NCI-H526 treated with DMSO at 0.1 percent for 48 hours (cell line): Measurements from ENCODE around the gene CLIC4.
A peak's percentile ranks its signal among the peaks of the same experiment; 100 is the strongest.
"Not testable (repeated sequence)": the region's sequence is repeated elsewhere in the genome, so short reads cannot be mapped to it uniquely, and the experiment has no call there.

Experiments
- DNase-seq: peaks from one replicate; lab custom pipeline; 2025; lab: John Stamatoyannopoulos, UW

Gene CLIC4

DNA sequence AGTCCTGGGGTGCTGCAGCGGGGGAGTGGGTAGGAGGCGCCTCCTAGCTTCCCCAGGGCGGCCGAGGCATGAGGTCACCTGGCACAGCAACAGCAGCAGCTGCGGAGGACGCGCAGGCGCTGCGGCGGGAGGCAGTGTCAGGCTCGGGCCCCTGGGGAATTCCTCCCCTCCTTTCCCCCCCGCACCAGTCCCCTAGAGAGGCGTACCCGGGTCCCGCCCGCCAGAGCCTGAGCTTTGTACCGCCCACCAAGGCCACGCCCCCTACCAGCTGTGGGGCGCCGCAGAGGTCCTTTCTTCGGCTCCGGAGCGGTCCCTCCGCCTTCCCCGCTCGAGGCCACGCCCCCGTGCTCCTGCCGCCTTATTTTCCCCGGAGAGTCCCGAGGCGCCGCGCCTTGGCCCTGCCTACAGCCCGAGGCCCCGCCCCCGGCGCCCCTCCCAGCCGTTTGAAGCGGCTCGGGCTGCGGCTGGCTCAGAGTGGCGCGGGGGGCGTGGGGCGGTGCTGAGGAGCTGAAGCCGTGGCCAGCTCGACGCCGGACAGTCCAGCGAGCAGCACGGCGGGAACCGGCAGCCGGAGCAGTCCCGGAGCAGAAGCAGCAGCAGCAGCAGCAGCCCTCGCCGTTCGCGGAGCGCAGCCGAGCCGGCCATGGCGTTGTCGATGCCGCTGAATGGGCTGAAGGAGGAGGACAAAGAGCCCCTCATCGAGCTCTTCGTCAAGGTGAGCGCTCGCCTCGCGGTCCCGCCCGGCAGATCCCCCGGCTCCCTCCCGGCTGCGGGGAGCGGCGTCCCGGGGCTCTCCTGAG, at the start of gene CLIC4:
Gene CLIC4, plus strand, starts transcription at position 537 of the 800 bp plus-strand sequence. Its CDS starts 107 bp downstream, at position 644.
- DNase-seq, result peak; percentile 98

DNA sequence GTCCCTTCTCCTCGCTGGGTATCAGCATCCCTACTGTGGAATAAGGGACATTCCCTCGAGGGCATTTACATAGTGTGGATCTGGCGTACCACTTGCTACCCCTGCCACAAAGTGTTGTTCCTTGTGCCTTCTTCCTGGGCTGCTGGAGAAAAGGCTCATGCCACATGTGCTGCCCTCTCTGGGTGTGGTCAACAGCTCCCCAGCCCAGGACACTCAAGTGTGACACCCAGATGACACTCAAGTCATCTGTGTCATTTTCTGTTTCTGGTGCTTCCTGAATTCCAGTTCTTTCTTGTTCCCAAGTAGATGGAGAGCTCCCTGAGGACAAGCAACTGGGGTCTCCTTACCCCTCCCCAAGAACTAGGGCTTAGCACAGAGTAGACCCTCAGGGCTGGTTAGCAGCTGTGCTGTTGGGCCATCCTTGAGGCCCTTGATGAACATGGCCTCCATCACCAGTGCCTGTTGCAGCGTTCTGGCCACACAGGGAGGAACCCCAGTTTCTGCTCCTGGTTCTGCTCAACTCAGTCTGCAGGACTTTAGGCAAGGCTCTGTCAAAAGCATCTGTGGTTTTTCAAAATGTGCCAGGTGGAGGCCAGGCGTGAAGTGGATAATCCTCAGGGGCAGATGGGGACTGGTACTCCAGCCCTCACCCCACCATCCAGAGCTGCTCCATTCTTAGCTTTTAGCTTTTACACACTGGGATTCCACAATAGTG, 49.0 kb upstream of the CLIC4 start:
- no peak for DNase-seq

DNA sequence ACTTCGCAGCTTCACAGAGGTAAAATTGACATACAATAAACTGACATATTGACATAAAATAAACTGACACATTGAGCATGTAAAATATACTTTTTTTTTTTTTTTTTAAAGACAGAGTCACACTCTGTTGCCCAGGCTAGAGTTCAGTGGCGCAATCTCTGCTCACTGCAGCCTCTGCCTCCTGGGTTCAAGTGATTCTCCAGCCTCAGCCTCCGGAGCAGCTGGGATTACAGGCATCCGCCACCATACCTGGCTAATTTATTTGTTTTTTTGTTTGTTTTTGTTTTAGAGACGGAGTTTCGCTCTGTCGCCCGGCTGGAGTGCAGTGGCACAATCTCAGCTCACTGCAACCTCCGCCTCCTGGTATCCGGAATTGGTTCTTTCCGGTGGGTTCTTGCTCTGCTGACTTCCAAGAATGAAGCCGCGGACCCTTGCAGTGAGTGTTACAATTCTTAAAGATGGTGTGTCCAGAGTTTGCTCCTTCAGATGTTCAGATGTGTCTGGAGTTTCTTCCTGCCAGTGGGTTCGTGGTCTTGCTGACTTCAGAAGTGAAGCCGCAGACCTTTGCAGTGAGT, 48.4 kb upstream of the CLIC4 start:
- DNase-seq, result no peak

DNA sequence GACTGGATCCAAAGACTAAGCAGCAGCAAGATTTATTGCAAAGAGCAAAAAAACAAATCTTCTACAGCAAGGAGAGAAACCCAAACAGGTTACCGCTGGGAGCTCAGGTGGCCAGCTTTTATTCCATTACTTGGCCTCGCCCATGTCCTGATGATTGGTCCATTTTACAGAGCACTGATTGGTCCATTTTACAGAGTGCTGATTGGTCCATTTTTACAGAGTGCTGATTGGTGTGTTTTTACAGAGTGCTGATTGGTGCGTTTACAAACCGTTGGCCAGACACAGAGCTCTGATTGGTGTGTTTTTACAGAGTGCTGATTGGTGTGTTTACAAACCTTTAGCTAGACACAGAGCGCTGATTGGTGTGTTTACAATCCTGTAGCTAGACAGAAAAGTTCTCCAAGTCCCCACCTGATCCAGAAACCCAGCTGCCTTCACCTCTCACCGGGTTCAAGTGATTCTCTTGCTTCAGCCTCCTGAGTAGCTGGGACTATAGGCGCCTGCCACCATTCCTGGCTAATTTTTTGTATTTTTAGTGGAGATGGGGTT, 47.7 kb upstream of the CLIC4 start:
- not testable (repeated sequence) for DNase-seq

DNA sequence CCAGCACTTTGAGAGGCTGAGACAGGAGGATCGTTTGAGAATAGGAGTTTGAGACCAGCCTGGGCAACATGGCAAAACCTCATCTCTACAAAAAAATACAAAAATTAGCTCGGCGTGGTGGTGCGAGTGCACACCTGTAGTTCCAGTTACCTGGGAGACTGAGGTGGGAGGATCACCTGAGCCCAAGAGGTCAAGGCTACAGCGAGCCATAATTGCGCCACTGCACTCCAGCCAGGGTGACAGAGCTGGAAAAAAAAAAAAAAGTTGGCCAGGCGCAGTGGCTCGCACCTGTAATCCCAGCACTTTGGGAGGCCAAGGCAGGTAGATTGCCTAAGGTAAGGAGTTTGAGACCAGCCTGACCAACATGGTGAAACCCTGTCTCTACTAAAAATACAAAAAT, 46.9 kb upstream of the CLIC4 start:
- DNase-seq, result not testable (repeated sequence)

DNA sequence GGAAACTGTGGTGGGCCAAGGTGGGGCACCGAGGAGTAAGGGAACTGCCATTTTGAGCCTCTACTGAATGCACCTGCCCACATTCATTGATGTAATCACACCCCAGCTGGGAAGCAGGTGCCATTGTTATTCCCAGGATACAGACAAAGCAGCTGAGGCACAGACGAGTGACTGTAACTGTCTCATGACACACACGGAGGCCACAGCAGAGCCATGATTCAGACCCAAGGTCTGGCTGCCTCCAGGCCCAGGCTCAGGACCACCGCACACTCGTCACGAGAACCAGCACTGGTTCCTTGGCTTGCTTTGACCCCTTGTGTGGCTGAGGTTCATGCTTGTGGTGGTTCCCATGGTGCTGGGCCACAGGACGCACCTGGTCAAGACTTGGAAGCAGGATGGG, 45.6 kb upstream of the CLIC4 start:
- no peak for DNase-seq

DNA sequence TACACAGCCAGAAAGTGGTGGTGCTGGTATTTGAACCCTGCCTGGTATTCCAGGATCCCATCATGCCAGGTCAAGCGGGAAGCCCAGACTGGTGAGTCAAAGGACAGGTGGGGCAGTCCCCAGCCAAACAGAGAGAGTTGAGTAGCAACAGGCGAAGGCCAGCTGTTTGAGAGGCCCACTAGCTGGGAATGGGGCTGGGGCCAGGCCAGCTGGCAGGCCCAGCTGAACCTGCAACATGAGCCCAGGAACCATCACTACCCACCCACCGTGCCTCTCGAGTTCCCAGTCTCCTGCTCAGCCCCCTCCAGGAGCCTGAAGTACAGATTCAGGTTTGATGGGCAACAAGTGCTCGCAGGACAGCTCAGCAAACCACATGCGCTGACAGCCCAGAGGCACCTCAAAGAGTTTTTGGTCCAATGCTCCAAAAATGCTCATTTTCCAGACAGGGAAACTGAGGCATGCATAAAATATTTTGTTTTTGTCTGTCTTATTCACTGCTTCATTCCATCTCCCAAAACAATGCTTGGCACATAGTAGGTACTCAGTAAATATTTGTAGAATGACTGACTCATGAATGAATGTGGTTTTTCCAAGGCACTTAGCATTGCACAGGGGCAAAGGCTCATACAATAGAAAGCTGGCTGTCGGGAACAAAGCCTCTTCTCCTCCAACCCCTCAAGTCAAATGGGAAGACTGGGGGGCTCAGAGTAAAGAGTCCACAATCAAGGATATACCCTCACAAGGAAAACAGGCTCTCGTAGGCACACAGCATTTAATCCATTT, 42.5 kb upstream of the CLIC4 start:
- DNase-seq, result no peak

DNA sequence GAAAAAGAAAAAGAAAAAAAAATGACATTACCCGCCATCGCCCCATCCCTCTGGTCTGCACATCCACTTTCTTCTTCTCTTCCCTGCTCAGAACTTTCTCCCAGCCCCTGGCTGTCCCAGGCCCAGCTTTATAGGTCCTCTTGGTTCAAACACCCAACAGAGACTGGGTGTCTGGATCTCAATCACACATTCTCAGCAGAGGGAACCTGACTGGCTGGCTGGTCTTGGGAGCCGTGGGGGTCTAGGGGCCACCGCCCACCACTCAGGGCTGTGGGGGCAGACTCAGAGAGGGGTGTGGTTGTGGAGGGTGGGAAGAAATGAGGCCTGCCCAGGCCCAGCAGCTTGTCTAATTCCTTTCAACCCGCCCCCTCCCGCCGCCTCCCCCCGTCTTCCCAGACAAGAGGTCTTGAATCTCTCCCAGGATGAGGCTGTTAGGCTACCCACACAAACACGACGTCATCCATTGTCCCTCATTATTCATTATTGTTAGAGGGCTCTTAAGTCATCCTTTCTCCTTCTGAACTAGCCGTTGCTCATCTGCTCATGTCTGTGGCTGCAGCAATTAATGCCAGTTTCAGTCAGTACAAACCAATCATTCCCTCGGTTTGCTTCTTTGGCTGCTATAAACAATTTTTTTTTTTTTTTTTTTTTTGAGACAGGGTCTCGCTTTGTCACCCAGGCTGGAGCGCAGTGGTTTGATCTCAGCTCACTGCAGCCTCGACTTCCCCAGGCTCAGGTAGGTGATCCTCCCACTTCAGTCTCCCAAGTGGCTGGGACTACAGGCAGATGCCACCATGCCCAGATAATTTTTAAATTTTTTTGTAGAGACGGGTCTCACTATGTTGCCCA, 40.6 kb upstream of the CLIC4 start:
- DNase-seq, result no peak

DNA sequence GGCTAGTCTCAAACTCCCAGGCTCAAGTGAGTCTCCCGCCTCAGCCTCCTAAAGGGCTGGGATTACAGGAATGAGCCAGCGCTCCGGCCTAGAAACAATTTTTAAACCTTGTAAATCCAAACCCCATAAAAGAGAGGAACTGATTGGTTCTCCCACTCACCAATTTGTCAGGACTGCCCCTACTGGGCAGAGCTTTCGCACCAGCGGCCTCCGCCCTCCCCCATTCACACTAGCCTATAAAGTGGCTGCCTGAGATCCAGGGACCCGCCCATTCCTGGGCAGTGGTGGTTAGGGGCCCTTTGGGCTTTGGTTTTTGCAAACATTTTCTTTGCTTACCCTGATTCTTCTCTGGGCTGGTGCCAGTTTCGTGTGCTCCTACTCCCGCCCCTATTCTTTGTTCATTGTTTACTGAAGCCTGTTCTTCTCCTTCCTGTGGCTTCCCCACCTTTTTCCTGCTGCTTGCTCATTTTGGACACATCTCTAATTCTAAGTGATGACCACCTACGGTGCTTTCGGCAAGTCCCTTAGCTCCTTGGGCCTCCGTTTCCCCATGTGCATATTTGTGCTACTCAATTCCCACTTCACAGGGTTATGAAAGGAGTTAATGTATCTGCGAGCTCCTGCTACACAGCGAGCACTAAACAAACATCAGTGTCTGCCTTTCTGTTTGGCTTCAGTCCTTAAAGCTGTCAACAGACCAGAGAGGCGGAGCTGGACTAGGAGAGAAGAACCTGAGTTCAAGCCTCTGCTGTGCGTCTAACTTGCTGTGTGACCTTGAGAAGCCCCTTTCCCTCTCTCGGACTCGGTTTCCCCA, 39.8 kb upstream of the CLIC4 start:
- DNase-seq, result no peak

DNA sequence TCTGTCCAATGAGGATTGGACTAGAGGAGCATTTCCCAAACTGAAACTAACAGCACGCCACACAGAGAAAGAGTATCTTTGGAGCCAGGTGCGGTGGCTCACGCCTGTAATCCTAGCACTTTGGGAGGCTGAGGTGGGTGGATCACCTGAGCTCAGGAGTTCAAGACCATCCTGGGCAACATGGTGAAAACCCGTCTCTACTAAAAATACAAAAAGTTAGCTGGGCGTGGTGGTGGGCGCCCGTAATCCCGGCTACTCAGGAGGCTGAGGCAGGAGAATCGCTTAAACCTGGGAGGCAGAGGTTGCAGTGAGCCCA, 39.2 kb upstream of the CLIC4 start:
- DNase-seq, result not testable (repeated sequence)

DNA sequence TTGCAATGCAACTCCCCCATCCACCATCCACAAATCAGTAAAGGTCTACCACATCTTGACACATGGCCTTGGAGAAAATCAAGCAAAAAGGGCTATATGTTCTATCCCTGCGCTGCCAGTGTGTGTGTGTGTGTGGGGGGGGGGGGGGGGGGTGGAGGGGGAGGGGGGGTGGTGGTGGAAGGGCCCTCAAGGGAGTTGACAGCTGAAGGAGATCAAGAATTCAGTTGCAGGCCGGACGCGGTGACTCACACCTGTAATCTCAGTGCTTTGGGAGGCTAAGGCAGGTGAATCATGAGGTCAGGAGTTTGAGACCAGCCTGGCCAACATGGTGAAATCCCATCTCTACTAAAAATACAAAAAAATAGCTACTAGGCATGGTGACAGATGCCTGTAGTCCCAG, 37.6 kb upstream of the CLIC4 start:
- DNase-seq, result no peak

DNA sequence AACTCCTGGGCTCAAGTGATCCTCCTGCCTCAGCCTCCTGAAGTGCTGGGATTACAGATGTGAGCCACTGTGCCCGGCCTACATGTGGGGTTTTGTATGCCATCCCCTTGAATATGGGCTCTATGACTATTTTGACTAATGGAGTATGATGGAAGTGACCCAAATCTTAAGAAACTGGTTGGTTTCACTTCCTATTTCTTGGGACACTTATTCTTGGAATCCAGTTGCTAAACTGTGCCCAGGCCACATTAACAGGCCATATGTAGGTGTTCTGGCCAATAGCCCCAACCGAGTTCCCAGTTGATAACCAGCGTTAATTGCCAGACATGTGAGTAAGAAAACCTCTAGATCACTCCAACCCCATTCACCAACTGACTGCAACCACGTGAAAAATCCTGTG, 36.3 kb upstream of the CLIC4 start:
- no peak for DNase-seq

DNA sequence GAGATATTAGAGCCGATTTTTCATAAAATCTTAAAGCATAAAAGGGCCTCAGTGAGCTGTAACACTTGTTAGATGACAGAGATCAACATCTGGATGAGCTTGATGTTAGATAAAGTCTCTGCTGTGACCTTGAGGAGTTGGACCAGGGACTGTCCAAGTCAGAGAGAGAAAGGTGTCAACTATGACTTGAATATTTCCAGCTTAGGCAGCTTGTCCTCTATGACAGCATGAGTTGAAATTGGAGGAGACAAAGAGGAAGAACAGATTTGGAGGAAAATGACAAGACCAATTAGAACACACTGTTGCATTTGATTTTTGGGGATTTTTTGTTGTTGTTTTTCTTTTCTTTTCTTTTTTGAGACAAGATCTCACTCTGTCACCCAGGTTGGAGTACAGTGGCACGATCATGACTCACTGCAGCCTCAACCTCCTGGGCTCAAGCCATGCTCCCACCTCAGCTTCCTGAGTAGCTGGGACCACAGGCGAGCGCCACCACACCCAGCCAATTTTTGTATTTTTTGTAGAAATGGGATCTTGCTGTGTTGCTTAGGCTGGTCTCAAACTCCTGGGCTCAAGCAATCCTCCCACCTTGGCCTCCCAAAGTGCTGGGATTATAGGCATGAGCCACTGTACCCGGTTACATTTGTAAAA, 35.3 kb upstream of the CLIC4 start:
- DNase-seq, result no peak

DNA sequence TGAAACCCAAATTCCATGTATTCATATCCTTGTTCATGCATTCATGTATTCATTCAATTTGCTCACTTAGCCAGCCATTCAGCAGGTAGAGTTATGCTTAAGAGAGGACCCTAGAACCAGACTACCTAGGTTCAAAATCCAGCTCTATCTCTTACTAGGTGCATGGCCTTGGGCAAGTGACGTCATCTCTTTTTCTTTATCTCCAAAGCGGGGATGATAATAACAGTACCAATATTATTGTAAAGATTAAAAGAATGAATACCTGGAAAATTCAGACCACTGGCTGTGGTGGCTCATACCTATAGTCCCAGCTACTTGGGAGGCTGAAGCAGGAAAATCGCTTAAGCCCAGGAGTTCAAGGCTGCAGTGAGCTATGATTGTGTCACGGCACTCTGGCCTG, 33.9 kb upstream of the CLIC4 start:
- DNase-seq, result no peak

DNA sequence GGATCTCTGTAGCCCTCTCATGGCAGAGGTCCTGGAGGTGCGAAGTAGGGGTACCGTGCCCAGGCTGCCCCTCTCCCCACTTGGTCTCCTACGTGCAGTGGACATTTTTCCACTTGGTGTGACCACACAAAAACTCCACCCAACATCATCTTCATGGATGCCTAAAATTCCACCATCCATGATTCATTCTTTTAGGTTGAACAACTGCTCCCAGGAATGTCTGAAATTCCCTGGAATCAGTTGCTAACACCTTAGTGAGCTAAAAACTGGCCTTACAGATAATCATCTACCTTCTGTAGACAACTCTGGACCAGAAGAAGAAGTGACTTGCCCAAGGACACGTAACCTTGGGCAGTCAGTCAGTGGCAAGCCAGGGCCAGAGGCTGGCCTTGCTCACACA, 32.1 kb upstream of the CLIC4 start:
- no peak for DNase-seq

DNA sequence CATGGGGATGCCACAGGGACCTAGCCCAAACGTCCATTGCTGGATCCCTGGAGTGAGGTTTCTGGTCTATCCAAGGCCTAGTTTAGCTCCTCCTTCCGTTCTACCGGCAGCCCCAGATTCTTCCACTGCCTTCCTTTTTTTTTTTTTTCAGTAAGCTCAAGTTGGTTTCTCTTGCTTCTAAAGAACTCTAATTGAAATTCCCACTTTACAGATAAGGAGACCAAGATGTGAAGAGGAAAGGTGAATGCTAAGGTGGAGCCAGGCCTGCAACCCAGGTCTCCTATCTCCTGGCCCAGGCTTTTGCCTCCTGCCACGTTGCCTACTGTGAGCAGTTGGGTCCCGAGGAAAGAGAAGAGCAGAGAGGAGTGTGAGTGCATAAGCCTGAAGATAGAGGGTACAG, 31.5 kb upstream of the CLIC4 start:
- no peak for DNase-seq

DNA sequence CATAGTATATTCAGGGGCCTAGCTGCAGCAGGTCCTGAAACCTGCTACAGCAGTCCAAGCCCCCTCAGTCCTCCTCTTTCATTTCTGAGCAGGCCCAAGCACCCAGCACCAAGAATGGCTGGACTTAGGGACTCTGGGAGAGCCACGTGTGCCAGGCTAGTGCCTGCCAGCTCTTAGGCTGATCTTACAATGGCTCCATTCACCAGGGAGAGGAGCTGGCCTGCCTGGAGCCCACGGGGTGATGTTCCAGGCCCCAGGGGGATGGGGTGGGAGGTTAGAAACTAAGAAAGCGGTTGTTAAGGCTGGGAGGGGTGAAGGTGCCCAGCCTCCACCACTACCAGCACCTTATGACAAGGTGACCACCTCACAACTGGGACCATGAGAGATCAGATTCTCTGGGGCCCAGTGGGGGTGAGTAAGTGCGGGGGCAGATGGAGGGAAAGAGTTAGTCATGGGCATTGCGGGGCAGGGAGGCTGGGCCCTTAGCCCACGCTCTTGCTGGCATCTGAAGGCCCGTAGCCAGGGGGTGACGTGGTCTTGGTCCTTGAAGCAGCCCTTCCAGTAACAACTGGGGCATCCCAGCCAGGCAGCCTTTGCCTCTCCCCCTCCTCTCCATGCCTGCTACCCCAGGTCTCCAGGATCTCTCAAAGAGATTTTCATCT, 30.3 kb upstream of the CLIC4 start:
- no peak for DNase-seq

DNA sequence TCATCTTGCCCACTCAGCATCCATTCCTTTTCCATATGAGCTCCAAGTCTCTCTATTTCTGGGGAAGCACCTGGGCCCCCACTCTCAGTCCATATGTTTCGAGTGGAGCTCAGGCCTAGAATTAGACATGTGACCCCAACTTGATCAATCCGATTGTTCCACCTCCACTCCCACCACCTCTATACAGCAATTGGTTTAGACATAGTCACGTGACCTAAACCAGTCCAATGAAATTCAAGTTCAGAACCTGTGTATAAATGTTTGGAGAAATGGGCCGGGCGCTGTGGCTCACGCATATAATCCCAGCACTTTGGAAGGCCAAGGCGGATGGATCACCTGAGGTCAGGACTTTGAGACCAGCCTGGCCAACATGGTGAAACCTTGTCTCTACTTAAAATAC, 29.6 kb upstream of the CLIC4 start:
- DNase-seq, result no peak

DNA sequence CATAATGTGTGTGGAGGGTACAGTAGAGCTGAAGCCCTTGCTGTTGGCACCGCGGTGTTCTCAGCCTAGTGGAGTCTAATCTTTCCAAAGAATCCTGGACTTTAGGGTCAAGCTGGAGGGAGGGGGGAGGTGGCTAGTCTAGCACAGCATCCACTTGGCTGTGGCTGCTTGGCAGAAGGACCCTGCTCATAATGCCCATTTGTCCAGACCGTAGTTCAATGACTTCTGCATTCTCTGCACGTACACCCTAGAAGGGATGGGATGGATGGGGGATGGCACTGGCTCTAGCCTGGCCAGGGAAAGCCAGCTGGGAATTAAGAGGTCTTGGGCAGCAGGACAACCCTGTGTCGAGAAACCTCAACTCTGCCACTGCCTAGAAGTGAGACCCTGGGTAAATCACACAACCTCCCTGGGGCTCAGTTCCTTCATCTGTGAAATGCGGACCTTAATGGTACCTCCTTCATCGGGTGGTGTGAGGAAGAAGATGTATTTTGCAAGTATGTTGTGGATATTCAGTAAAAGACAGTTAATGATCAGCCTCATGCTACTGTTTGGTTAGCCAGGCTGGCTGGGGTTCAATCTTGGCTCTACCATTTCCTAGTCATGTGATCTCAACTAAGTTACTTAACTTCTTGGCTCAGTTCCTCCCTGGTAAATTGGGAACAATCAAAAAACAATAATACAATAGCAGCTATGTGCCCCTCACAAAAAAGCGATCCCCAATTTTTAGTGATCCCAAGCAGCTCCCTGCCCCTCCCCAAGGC, 27.2 kb upstream of the CLIC4 start:
- DNase-seq, result no peak
